Gastroesophageal sphincter (tissue), 4 donors: ENCODE data around the gene LHFPL3. TPM values are rescaled to one million over a fixed set of nuclear protein-coding genes. Genes with fewer than 3 reads are reported as not detected.

Experiments used
- ATAC-seq: fragments of 150-250 bp; one replicate; pipeline ENCODE4 v1.9.1; 2016; ENCODE audit warnings: mild to moderate bottlenecking, moderate library complexity
- H3K27ac ChIP-seq, 4 donors: fragments of 200-600 bp; sonication (generic) in 3 of 4; 1 replicate in 3 of 4; 2 replicates in 1 of 4; pipeline ENCODE4 v1.5.1; 2016 to 2019
- H3K27me3 ChIP-seq: fragments of 200-600 bp; sonication (generic); one replicate; pipeline ENCODE4 v1.5.1; 2019
- H3K36me3 ChIP-seq, 2 donors: fragments of 200-600 bp; sonication (generic); one replicate each; pipeline ENCODE4 v1.5.1; 2019; ENCODE audit warnings: control low read depth in 1 of 2
- H3K4me1 ChIP-seq, 3 donors: fragments of 200-600 bp; sonication (generic); 1 replicate in 2 of 3; 2 replicates in 1 of 3; pipeline ENCODE4 v1.5.1; 2016 to 2019; ENCODE audit warnings: control low read depth in 2 of 3
- H3K4me3 ChIP-seq, 2 donors: fragments of 200-600 bp; sonication (generic); one replicate each; pipeline ENCODE4 v1.5.1; 2019; ENCODE audit warnings: mild to moderate bottlenecking in 1 of 2, moderate library complexity in 1 of 2
- H3K9me3 ChIP-seq, 3 donors: fragments of 200-600 bp; sonication (generic); one replicate each; pipeline ENCODE4 v1.5.1; 2017 to 2019; ENCODE audit warnings: control low read depth in 2 of 3
- CTCF ChIP-seq, 4 experiments: fragments of 200-600 bp in 2 of 4; fragments of 450-650 bp in 2 of 4; sonication (generic) in 1 of 4; IDR thresholded peaks; one replicate each; pipeline ENCODE4 v1.5.1; 2017 to 2019; ENCODE audit warnings: antibody characterized with exemption in 4 of 4, mild to moderate bottlenecking in 2 of 4, moderate library complexity in 2 of 4
- EP300 ChIP-seq: sonication (generic); formaldehyde crosslinking; IDR thresholded peaks from one replicate; pipeline ENCODE4 v1.6.1; 2017; ENCODE audit warnings: antibody characterized with exemption, mild to moderate bottlenecking
- POLR2A ChIP-seq, 2 donors: fragments of 450-650 bp; IDR thresholded peaks; one replicate each; pipeline ENCODE4 v1.6.1; 2017; ENCODE audit warnings: antibody characterized with exemption in 2 of 2, mild to moderate bottlenecking in 2 of 2, moderate library complexity in 1 of 2
- POLR2AphosphoS5 ChIP-seq: sonication (generic); formaldehyde crosslinking; IDR thresholded peaks from one replicate; pipeline ENCODE4 v1.6.1; 2017; ENCODE audit warnings: antibody characterized with exemption
- WGBS, 2 donors: methylation state at CpG; one replicate each; pipeline ENCODE4 v1.1.5; 2018; ENCODE audit warnings: low coverage in 1 of 2; 5-methylcytosine and 5-hydroxymethylcytosine counted together
- total RNA-seq, 4 donors: library from RNA; depleted of rRNA; stranded (reverse); fragments of >200 nt; gene quantifications; one replicate each; pipeline ENCODE4 v1.1.0, GENCODE V29; 2016

LHFPL3 gene
- total RNA-seq, 4 donors from 2014 or later, result not detected

- no peaks in the 10 kb centered on the region for H3K36me3 ChIP-seq
- H3K4me3 ChIP-seq, result no peak overlapping the region
- no peak overlapping the region for H3K27ac ChIP-seq
- TF ChIP-seq CTCF (IDR thresholded peaks at IDR 0.05) (no peak), EP300 (no peak), POLR2A (IDR thresholded peaks at IDR 0.05) (no peak), POLR2AphosphoS5 (no peak)
- WGBS, 2 donors, result 38 to 42% methylated on average over 2 to 4 of the region's 4 CpGs
- no peaks in the 10 kb centered on the region for H3K4me1 ChIP-seq
- H3K9me3 ChIP-seq, result no peaks in the 10 kb centered on the region
- no peaks in the 10 kb centered on the region for H3K27me3 ChIP-seq
- no peak for ATAC-seq
Measured at GRCh38 chr7:104761892-104762291, 433.5 kb downstream of the LHFPL3 start.

DNA sequence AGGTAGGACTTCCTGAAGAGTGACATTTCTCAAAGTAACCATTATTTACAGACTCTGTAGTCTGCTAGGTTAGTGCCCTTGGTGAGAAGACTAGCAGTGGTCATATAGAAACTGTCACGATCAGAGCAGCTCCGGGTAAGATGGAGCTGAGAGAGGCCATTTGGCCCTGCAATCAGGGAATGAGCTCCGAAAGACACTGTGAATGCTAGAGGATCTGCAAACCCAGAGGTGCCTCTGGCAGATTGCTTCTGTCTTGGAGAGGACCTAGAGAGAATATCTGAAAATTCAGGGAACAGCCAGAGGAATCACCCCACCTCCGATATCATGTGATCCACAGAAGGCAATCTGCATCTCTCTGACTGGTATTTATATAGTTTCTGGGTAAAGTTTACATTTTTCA, 438.7 kb downstream of the LHFPL3 start:
- ATAC-seq, result no peak
- Histone ChIP-seq H3K36me3 (no peaks in the 10 kb centered on the region), H3K4me1 (no peaks in the 10 kb centered on the region), H3K27ac (no peak overlapping the region), H3K4me3 (no peak overlapping the region), H3K27me3 (no peaks in the 10 kb centered on the region), H3K9me3 (no peaks in the 10 kb centered on the region)
- 41 to 71% methylated on average over 4 of the region's 4 CpGs for WGBS, 2 donors
- TF ChIP-seq CTCF (IDR thresholded peaks at IDR 0.05) (no peak), POLR2A (IDR thresholded peaks at IDR 0.05) (no peak), POLR2AphosphoS5 (no peak), EP300 (no peak)

DNA sequence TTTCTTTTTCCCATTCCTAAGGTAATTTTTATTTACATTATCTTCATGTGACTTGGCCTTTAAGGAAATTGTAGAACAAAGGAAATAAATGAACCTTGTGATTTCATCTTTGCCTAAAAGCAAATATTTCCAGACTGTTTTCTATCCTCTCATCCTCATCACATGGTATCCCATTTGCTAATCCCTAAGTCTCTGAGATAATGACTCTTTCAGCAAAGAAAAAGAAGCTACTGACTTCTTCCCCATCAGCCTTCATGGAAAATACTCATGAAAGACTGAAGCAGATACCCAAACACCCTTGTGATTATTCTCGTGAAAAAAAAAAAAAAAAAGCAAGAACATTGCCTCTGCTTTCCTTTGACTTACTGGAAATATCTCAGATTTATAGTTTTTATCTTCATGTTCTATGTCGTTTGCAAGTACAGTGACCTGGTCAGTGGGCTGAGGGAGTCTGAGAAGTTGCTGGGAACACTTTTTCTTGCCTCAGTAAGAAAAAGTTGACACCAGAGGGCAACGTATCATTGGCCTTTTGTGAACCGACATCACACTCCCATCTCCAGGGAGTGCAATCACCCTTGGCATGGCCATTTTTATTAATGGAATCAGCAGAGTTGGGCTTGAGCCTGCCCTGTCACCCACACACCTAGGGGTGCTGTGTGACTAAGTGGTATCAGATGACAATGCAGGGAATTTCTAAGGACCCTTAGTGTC, 439.6 kb downstream of the LHFPL3 start:
- no peaks in the 10 kb centered on the region for H3K27me3 ChIP-seq
- no peak overlapping the region for H3K27ac ChIP-seq
- H3K4me3 ChIP-seq, result no peak overlapping the region
- no peaks in the 10 kb centered on the region for H3K36me3 ChIP-seq
- no peaks in the 10 kb centered on the region for H3K9me3 ChIP-seq
- WGBS, 2 donors, result 26 to 45% methylated on average over 4 of the region's 4 CpGs
- no peaks in the 10 kb centered on the region for H3K4me1 ChIP-seq
- no peak for TF ChIP-seq POLR2A (IDR thresholded peaks at IDR 0.05)
- TF ChIP-seq POLR2AphosphoS5, result no peak
- no peak for TF ChIP-seq CTCF (IDR thresholded peaks at IDR 0.05)
- no peak for TF ChIP-seq EP300
- no peak for ATAC-seq

- TF ChIP-seq POLR2AphosphoS5 (no peak), CTCF (IDR thresholded peaks at IDR 0.05) (no peak), POLR2A (IDR thresholded peaks at IDR 0.05) (no peak), EP300 (no peak)
- Histone ChIP-seq H3K27ac (no peak overlapping the region), H3K36me3 (no peaks in the 10 kb centered on the region), H3K4me3 (no peak overlapping the region), H3K9me3 (no peaks in the 10 kb centered on the region), H3K4me1 (no peaks in the 10 kb centered on the region), H3K27me3 (no peaks in the 10 kb centered on the region)
- 28 to 67% methylated on average over 3 to 9 of the region's 10 CpGs for WGBS, 2 donors
- no peak for ATAC-seq
Measured at GRCh38 chr7:104772405-104773345, 444.3 kb downstream of the LHFPL3 start.
